HG02852 (cell line): ENCODE measurements around the gene CCDC177.
"Not testable (repeated sequence)": the region's sequence is repeated elsewhere in the genome, so short reads cannot be mapped to it uniquely, and the experiment has no call there.

Source experiments
- ATAC-seq: cut with Tn5 transposase; IDR thresholded peaks from one replicate; pipeline ENCODE4 v1.9.1; 2021; ENCODE audit warnings: mild to moderate bottlenecking, moderate library complexity; ENCODE audit not compliant: unreplicated experiment

Gene CCDC177

DNA sequence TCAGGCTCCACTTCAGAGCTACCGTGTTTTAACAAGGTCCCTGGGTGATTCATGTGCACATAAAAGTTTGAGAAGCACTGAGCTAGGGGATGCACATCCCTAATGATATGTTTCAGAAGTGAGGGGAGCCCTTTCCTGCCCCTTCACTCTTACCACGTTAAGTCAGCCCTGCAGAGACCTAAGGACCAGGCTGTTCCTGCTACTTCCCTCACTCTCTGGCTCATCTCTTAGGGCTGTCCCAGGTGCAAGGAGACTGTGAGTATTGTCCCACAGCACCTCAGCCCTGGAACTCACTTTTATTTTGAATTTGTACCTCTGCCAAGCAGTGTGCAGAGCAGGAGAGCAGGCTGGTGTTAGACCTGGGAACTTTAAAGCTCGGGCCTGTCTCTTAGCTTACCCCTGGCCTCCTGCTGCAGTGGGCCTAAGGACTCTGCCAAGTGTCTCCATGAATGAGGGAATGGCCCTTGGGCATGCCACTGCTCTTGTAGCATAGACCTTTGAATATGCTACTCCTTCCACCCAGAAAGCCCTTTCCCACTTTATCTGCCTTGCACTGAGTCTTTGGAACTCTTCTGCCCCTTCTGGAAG, 25.7 kb upstream of the CCDC177 start:
- no peak for ATAC-seq

DNA sequence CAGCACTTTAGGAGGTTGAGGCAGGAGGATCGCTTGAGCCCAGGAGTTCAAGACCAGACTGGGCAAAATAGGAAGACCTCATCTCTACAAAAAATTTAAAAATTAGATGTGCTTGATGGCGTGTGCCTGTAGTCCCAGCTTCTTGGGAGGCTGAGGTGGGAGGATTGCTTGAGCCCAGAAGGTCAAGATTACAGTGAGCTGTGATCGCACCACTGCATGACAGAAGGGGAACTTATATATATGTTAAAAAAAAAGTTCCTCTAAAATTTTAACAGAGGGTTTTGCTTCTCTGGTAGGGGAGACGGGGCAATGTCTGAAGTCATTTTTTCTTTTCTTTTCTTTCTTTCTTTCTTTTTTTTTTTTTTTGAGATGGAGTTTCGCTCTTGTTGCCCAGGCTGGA, 24.8 kb upstream of the CCDC177 start:
- not testable (repeated sequence) for ATAC-seq

DNA sequence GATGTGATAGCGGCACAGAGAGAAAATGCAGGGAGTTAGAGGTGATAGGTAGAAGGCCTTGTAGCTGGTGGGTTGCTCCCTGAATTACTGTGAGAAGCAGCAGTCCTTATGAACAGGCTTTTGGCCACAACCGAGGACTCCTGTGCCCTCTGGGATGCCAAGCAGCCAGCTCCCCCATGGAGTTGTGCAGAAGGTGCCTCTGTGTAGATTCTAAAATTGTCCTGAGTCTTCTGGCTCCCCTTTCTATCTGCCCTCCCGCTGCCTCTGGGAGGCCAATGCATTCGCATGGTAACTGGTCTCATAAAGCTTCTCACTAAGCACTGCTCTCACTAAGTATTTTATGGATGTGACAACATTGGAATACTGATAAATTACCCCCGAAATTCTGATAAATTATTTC, 20.7 kb upstream of the CCDC177 start:
- ATAC-seq = no peak

DNA sequence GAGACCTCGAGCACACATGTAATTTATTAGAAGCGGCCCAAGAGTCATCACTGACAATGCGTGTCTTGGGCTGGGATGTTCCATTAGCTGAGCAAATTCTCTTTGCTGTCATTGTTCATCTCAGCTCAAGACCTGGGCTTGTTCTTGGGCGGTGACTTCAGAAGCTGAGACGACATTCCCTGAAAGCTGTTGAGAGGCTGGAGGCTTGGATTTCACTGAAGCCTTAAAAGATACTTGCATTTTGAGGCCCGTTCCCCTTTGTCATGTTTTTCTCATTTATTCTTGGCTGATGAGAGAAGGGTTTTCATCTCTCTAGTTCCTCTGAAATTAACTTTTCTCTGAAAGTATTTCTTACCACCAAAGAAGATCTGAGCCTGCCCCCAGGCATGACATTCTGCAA, 20.2 kb upstream of the CCDC177 start:
- ATAC-seq = no peak

DNA sequence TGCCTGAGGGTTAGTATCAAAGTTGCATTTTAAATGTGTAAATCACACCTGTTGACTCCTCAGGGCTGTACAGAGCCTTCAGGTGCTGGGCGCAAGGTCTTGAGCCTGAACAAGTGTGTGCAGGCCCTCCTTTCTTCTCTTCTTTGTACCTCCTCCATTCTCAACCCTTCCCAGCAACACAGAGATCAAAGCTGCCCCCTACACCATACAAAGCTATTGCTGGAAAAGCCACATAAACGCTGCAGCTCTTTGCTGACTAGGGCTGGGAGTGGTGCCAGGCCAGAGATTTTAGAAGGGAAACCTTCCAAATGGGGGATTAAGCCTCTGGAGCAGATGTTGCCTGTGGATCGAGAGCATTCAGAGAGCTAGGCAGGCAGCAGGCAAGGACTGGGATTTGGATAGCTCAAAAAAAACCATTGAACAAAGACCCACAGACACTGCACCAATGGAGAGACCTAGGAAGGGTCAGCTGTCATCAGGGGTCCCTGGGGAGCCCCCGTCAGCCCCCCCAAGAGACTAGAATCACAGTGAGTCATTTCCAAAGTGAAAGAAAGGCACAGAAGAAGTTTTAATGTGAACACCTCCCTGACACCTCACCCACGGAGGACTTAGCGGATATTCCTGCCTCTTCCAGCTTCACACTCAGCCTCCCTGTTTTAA, 18.5 kb upstream of the CCDC177 start:
- no peak for ATAC-seq

DNA sequence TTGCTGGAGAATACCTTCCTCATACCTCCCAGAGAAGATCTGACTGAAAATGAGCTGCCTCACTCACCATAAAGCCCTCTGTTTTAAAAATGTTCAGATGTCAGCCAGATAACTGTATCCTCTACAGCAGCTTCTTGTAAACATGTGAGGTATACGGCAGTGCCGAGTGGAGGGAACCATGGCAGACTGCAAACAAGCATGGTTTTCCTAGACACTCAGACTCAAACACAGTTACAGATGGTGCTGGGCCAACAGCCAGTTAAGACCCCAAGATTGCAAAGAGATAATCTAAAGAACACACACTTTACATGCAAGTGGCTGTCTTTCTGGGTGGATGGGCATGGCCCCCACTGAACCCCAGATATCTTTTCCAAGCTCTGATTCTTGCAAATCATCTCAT, 16.6 kb upstream of the CCDC177 start:
- ATAC-seq = no peak

DNA sequence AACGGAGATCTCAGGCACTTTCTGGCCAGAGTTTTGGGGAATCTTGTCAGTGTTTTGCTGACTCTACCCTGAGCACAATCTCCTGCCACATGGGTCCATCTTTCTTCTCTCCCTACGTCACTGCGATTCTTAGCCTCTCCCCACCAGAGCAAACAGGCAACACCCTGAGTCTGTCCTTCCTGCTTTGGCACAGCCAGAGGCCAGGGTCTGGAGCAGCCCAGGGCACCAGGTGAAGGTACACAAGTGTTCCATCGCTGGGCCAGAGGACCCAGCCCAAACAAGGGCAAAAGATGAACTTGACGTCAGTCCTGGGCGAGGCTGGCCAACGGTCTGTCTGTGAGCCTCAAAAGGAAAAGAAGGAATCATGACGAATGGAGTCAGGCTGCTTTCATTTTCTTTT, 12.7 kb upstream of the CCDC177 start:
- no peak for ATAC-seq

DNA sequence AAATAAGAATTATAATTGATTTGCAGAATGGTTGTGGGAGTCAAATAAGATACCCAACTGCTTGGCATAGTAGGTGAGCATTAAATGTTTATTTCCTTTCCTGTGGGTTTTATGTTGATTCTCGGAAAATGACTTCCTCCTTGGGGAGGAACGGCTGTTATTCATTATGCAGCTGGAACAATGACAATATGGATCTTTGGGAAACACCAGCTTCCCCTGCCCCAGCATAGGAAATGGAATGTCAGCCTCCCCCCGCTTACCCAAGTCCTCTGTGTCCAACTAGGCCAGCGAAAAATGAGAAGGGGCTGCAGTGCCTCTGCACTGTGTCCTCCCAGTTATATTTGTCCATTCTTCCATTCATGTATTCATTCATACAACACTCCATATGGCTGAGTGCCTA, 11.7 kb upstream of the CCDC177 start:
- ATAC-seq = no peak

DNA sequence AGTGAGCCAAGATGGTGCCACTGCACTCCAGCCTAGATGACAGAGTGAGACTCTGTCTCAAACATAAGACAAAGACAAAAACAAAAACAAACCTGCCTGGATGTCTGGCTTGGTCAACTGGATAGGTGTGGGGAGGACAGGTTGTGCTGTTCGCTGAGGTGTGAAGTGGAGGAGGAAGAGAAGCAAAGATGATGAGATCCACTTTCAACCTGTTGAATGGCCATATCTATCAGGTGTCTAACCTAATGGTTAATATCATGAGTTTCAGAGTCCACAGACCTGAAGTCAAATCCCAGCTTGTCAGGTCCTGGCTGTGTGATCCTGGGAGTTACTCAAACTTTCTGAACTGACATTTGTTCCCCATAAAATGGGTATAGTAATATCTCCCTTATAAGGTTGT, 9.7 kb upstream of the CCDC177 start:
- ATAC-seq = no peak

DNA sequence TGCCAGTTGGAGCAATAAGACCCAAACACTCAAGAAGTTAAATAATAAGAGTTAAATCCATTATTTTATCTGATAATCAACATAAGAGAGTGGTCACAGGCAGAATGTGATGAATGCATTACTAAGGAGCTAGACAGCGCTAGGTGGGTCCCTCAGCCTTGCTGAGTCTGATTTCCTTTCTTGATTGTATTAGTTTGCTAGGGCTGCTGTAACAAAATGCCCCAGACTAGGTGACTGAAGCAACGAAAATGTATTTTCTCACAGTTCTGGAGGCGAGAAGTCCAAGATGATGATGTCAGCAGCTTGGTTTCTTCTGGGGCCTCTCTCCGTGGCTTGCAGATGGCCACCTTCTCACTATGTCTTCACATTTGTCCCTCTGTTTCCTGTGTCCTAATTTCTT, 8.2 kb upstream of the CCDC177 start:
- ATAC-seq = no peak

DNA sequence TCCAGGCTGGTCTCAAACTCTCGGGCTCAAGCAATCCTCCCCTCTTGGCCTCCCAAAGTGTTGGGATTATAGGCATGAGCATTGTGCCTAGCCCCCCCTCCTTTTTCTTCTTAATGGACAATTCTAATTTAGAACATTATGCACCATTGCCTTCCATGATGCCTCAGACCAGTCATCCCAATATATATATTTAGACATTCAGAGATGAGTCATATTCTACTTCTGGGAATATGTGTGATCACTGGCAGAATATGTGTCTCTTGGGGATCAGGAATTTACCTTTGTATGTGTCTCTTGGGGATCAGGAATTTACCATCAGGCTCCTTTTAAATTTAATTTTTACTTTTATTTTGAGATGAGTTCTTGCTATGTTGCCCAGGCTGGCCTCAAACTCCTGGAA, 7.5 kb upstream of the CCDC177 start:
- no peak for ATAC-seq

DNA sequence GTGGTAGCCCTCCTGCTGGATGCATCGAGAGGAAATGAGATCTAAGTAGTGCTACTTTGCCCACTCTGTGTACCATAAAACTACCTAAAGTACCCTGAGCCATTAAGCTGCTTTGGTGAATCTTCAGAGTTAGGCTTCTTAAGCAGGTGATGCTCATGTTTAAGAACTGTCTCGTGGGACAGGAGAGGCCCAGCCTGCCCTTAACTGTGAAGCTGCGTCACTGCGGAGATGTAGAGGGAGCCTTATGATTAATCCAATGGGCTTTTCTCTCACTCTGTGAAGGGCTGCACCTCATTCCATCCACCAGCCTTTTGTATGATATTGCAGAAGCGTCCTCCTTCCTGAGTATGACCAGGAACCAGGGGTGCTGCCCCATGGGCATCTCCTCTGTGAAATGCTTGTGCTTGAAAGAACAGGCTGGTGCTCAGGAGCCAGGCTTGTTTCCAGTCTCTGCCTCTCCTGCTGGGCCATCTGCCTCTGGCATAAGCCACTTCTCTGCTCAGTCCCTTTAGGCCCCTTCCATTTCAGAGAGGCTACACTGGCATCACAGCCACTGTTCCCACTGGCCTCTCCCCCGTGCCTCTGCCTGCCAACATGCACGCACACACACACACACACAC, 6.8 kb upstream of the CCDC177 start:
- no peak for ATAC-seq

DNA sequence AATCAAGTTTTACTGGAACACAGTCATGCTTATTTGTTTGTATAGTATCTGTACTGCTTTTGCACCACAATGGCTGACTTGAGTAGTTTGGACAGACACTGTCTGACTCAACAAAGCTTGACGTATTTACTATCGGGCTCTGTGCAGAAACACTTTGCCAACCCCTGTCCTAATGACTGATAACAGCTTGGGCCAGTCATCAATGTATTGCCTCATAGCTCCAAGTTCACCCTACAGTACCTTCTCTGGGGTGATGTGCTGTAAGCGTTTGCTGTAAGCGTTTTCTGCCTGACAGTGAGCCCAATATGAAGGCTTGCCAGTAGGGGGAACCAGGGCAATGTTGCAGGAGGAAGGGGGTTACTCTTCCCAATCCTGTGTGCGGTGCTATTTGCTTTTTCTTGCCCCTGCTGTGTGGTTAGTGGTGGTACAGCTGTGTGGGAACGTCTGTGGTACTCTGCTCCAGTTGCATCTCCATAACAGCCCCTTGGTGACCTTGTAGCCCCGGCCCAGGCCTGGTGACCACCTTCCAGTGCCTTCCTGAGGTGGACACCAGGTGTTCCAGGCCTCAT, 5.4 kb upstream of the CCDC177 start:
- no peak for ATAC-seq

DNA sequence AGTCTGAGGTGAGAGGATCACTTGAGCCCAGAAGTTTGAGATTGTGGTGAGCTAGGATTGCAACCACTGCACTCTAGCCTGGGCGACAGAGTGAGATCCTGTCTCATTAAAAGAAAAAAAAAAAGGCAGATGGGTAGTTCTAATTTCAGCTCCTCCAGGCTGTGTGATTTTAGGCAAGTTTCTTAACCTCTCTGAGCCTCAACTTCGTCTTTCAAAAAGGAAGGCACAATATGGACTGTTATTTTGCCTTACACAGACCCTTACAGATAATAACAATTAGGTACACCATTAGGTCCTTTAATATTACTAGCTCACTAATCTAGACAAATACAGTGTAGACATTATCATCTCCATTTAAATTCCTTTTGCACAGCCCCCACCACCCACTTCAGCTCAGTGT, 4.8 kb upstream of the CCDC177 start:
- ATAC-seq = no peak

DNA sequence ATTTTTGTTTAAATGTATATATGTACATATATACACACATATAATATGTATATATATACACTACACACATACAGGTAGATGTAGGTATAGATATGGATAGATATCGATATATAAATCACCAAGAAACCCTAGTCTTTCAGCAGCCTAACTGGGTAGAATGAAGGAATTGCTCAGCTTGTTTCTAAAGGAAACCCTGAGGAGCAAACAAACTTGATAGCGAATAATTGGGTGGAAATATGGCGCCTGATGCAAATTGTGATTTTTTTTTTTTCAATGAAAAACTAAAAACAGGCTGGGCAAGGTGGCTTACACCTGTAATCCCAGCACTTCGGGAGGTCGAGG, 254 bp upstream of the CCDC177 start:
- no peak for ATAC-seq

DNA sequence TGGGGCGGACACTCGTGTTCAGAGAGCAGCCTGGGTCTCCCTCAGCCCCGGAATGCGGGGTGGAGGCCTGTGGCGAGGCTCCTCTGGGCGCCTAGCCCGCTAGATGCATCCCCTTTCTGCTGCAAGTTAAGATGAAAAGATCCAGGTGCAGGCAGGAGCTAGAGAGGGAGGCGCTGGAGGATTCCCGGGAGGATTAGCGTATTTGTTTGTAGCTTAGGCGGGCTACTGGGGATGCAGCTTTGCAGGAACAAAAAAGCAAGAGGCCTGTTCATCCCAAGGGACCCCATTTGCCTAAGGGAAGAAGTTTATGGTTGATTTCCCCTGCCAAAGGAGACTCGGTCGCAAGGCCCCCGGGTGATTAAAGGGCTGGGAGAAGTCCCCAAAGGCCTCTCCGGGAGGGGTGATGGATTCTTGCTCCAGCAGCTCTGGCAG, 824 bp downstream of the CCDC177 start:
- no peak for ATAC-seq

DNA sequence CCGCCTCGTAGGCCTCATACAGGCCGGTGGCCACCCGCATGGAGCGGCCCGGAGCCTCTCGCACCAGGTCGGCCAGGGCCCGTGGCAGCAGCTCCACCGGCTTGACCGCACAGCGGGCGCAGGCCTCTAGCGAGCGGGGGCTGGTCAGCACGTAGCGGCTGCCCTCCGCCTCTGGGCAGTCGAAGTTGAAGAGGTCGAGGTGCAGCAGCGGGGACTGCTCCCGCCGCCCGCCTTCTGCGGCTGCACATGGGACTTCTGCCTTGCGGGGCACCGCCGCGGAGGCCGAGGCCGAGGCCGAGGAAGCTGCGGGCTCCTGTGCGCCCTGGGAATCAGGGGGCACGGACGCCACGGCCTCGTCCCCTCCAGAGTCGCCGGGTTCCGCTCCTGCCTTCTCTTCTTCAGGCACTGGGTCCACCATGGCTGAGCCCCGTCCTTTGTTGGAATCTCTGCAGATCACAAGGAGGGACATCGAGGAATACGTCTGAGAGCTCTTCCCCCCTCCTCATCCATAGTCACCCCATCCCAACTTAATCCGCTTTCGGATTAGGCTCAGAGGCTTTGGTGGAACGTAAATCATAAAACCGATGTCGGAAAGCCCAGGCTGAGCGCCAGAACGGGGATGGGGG, 1.4 kb downstream of the CCDC177 start:
- ATAC-seq = no peak

DNA sequence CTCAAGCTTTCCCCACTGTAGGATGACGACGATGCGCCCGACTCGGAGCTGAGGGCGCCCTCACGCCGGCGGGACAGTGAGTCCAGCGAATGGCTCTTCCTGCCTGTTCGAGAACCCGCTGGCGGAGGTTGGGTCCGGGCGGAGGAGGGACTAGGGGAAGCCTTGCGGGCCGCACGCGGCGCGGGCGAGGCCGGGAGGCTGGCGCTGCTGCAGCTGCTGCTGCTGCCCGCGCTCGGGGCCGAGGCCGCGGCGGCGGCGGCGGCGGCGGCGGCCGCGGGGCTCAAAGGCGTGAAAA, 1.9 kb downstream of the CCDC177 start:
- ATAC-seq = no peak

DNA sequence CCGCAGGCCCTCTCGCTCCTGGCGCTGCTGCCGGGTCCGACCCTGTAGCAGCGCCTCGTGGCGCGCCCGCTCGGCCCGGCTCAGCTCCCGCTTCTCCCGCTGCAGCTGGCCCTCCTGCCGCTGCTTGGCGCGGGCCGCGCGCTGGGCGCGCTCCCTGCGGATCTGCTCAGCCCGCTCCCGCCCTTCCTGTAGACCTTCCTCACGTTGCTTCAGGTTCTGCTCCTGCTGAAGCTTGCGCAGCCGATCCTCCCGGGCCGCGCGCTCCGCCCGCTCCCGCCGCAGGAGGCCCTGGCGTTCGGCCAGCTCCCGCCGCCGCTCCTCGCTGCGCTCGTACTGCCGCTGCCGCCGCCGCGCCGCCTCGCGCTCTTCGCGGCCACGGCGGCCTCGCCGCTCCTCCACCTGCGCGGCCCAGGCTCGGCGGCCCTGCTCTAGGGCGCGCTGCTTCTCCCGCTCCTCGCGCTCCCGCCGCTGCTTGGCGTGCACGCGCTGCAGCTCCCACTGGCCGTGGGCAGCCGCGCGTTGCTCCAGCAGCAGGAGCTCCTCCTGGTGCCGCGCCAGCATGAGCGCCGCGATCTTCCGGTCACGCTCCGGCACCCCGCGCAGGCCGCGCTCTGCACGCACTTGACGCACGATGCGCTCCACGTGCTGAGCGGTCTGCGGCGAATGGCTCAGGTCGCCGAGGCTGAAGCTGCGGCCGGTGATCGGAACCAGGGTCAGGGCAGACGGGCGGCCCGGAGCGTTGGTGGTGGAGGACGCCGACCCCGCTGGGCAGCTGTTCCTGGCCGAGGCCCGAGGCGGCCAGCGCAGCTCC, 2.4 kb downstream of the CCDC177 start:
- ATAC-seq = no peak

DNA sequence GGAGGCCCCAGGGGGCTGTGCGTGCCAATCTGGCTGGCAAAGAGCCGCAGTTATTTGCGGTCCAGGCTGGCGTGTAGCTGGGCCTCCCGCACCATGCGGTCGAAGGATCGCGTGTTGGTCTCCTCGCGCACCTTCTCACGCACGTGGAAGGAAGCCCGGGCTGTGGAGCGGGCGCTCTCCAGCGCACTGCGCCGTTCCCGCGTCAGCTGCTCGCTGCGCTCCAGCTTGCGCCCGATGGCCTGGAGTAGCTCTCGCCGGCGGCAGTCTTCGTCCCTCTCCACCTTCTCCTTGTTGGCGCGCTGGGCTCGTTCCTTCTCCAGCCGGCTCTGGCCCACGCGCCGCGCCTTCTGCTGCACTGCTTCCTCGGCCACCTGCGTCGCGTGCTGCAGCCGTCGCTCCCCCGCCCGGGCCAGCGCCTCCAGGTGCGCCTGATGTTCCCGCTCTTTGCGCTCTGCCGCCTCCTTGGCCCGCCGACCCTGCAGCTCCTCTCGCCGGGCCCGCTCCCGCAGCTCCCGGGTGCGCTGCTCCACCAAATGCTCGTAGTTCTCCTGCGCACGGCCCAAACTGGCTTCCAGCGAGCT, 3.1 kb downstream of the CCDC177 start:
- ATAC-seq = no peak

DNA sequence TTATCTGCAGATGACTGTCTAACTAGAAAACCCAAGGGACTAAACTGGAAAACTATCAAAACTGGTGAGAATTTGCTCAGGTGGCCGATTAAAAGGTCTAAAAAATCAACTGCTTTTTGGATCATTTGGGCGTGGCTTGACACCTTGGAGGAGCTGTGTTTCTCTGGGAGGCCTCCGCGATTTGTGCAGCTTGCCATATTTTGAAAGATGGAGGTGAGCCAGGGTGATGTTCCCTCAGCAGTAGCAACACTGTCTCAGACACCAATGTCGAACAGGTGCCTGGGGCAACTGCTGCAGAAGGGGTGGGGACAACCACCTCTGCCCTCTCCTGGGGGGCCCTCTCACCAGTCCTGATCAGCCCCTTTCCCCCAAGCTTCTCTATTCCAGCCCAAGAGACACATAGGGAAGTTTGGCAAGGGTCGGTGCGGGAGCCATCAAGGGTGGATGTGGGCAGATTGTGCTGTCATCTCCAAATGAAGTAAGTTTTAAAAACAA, 3.8 kb downstream of the CCDC177 start:
- no peak for ATAC-seq
